ENCODE data around the gene ACACB.

- no peak for TF ChIP-seq GATA2 (IDR thresholded peaks at IDR 0.05; ENCODE audit: low read depth, low read length)
- TF ChIP-seq GATA3 (IDR thresholded peaks at IDR 0.05; ENCODE audit: low read depth, low read length): no peak
Observed at GRCh38 chr12:109221277-109221931, 105.0 kb downstream of the ACACB start.

All from SH-SY5Y (cell line).